K562 (cell line): ENCODE measurements around the gene HNRNPA2B1. TPM values are rescaled to one million over a fixed set of nuclear protein-coding genes. Genes with fewer than 3 reads are reported as not detected.

ENCODE experiments used
- ARID3B ChIP-seq: fragments of 250-450 bp; sonication (Bioruptor Pico); IDR thresholded peaks from 2 replicates; pipeline ENCODE4 v1.4.0; 2020; ENCODE audit warnings: borderline replicate concordance
- DDX20 ChIP-seq: fragments of 450-650 bp; IDR thresholded peaks from 2 replicates; pipeline ENCODE4 v1.6.1; 2016; ENCODE audit warnings: missing genetic modification characterization, low read depth, mild to moderate bottlenecking, missing compliant biosample characterization, moderate library complexity
- JUNB ChIP-seq: fragments of 450-650 bp; formaldehyde crosslinking; conservative IDR thresholded peaks from 2 replicates; pipeline ENCODE4 v1.4.0; 2020; ENCODE audit warnings: mild to moderate bottlenecking
- MTA3 ChIP-seq: fragments of 450-650 bp; formaldehyde crosslinking; IDR thresholded peaks from 2 replicates; pipeline ENCODE4 v1.6.1; 2017; ENCODE audit warnings: mild to moderate bottlenecking, borderline replicate concordance
- MYC ChIP-seq, 2 experiments: fragments of 250-450 bp in 1 of 2; sonication (Bioruptor Pico) in 1 of 2; IDR thresholded peaks; 2 replicates each; pipeline versions ENCODE4 v1.5.1 to v1.6.1; 2012 to 2021; ENCODE audit warnings: low read depth in 2 of 2, borderline replicate concordance in 1 of 2, improper control_type of control experiment in 1 of 2, low read length in 1 of 2, mild to moderate bottlenecking in 1 of 2, moderate library complexity in 1 of 2
- NBN ChIP-seq: fragments of 450-650 bp; IDR thresholded peaks from 2 replicates; pipeline ENCODE4 v1.6.1; 2016; ENCODE audit warnings: low read depth, mild to moderate bottlenecking
- NONO ChIP-seq, 2 experiments: fragments of 200-400 bp in 1 of 2; fragments of 450-650 bp in 1 of 2; formaldehyde crosslinking in 1 of 2; IDR thresholded peaks; 2 replicates each; pipeline ENCODE4 v1.6.1; 2017; ENCODE audit warnings: low read depth in 2 of 2, mild to moderate bottlenecking in 2 of 2, moderate library complexity in 2 of 2, low read length in 1 of 2
- ZC3H4 ChIP-seq: sonication (generic); formaldehyde crosslinking; IDR thresholded peaks from 2 replicates; pipeline ENCODE4 v1.9.0; 2021; ENCODE audit warnings: missing genetic modification reagents, borderline replicate concordance
- ZNF699 ChIP-seq: fragments of 250-450 bp; sonication (Bioruptor Pico); IDR thresholded peaks from 2 replicates; pipeline ENCODE4 v1.8.0; 2021; ENCODE audit warnings: mild to moderate bottlenecking, moderate library complexity; ENCODE audit not compliant: insufficient replicate concordance
- polyA plus RNA-seq, 8 experiments: library from polyadenylated mRNA; depleted of rRNA in 4 of 8; stranded (reverse) in 5 of 8; unstranded in 3 of 8; fragments of >200 nt; fragmentation: Nextera tagmentation in 2 of 8; fragmentation: Illumina TruSeq in 1 of 8; extraction: Ambion mirVana in 2 of 8; extraction: Trizol in 1 of 8; gene quantifications; 2 replicates each; pipeline versions ENCODE4 v1.2.1 to v1.2.3, GENCODE V29; 2011 to 2014; ENCODE audit warnings: inconsistent platforms in 1 of 8, missing spikeins in 1 of 8
- total RNA-seq, 7 experiments: library from RNA; depleted of rRNA in 6 of 7; stranded (reverse); fragments of >200 nt in 6 of 7; fragmentation: Illumina TruSeq in 2 of 7; extraction: Trizol in 2 of 7; gene quantifications; 2 replicates each; pipeline versions ENCODE4 v1.2.1 to v1.2.3, GENCODE V29; 2011 to 2021; ENCODE audit warnings: low replicate concordance in 1 of 7
- TF ChIP-seq, protein P1 (sequence below): fragments of 250-450 bp; sonication (Bioruptor Pico); IDR thresholded peaks from 2 replicates; pipeline ENCODE4 v1.5.0; 2021; ENCODE audit warnings: mild to moderate bottlenecking, moderate library complexity
- TF ChIP-seq, protein P2 (sequence below): fragments of 250-450 bp; sonication (Bioruptor Pico); IDR thresholded peaks from 2 replicates; pipeline ENCODE4 v1.4.0; 2020
- TF ChIP-seq, protein P3 (sequence below), 2 experiments: fragments of 450-650 bp; conservative IDR thresholded peaks; 2 replicates each; pipeline ENCODE4 v1.6.1; 2017; ENCODE audit warnings: mild to moderate bottlenecking in 2 of 2, moderate library complexity in 2 of 2

The HNRNPA2B1 gene
- total and polyA plus RNA-seq, 9 of the 15 experiments (the other 6 are each of a cell fraction or from before 2014, with no cell fraction given): 630 to 1,989 (median 865) TPM

DNA sequence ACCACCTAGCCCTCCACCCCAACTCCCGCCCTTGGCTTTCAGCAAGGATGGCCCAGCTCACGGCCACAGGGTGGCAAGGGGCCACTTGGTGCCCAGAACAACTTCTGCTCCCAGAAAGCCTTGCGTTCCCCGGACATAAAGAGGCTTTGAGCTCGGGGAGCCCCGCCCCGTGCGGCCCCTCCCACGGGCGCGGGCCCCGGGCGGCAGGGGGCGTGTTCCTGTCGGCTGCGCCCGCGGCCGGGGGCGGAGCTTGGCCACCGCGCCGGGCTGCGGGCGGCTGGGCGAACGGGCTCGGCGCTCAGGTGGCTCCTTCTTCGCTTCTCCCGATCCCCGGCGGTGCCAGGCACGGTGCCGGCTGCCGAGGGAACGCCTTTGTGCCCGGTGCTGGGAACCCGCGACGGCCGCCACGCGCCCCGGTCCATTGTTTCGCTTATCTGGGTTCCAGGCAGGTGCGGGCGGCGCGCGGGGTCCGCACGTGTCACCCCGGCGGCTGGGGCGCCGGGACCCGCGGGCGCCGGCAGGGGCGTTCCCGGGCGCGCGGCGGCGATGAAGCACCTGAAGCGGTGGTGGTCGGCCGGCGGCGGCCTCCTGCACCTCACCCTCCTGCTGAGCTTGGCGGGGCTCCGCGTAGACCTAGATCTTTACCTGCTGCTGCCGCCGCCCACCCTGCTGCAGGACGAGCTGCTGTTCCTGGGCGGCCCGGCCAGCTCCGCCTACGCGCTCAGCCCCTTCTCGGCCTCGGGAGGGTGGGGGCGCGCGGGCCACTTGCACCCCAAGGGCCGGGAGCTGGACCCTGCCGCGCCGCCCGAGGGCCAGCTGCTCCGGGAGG, 48.4 kb downstream of the HNRNPA2B1 start, which contains the start of gene NFE2L3 (continued):
- TF ChIP-seq, protein P1, sequence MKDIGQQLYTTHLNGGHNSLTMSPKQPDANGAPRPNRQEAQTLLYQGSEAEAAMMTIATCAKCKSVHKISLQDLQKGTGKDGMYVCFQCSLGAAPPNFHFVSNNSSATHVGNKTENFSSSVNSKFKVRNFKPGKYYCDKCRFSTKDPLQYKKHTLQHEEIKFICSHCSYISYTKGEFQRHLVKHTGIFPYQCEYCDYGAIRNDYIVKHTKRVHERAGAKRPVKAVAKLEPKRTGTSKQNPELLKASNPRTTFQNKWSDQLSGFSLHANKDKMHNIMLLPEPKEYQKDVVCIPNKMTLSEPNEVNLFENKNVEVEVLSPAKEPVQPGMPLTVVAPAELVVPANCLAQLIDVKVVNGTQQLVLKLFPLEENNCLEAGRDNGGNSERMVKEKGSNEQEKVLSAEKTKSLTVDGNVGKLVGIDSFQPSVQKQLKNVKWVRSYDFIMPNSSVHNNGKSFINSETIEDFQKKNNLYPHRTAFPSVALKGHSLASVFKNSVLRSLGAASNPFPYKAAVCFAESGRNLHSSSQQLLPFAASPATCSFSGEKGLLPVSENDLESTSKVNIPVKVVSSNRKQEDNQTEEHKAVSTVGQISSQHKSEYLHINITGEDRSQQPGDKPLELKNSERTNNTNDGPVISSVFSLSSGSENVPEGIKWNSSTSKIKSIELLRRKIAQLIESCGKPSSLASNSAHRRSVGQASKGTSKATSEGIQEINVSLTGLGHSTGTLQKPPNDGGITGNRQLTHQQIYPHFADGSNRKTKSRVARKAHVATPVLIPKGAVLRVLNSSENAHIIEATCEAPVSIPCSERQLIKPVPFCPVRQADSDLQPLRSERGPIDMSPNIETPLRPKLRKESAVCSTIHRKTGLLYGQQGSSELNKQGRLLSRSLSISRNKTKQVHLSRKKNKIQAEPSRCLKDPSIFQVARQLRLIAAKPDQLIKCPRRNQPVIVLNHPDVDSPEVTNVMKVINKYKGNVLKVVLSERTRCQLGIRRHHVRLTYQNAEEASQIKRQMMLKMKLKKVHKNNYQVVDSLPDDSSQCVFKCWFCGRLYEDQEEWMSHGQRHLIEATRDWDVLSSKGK (CRISPR knock-in tag): no peak
- peak; percentile 74 for TF ChIP-seq MYC (IDR thresholded peaks at IDR 0.05; ENCODE audit: low read depth, low read length)
- no peak for TF ChIP-seq MYC (CRISPR knock-in tag; IDR thresholded peaks at IDR 0.05; ENCODE audit: borderline replicate concordance, low read depth)
- 0 out of 2 replicates have a peak, but pooled peaks have one; percentile 35 for TF ChIP-seq JUNB
- TF ChIP-seq MTA3: 0 out of 2 replicates have a peak, but pooled peaks have one; percentile 42
- TF ChIP-seq, protein P2, sequence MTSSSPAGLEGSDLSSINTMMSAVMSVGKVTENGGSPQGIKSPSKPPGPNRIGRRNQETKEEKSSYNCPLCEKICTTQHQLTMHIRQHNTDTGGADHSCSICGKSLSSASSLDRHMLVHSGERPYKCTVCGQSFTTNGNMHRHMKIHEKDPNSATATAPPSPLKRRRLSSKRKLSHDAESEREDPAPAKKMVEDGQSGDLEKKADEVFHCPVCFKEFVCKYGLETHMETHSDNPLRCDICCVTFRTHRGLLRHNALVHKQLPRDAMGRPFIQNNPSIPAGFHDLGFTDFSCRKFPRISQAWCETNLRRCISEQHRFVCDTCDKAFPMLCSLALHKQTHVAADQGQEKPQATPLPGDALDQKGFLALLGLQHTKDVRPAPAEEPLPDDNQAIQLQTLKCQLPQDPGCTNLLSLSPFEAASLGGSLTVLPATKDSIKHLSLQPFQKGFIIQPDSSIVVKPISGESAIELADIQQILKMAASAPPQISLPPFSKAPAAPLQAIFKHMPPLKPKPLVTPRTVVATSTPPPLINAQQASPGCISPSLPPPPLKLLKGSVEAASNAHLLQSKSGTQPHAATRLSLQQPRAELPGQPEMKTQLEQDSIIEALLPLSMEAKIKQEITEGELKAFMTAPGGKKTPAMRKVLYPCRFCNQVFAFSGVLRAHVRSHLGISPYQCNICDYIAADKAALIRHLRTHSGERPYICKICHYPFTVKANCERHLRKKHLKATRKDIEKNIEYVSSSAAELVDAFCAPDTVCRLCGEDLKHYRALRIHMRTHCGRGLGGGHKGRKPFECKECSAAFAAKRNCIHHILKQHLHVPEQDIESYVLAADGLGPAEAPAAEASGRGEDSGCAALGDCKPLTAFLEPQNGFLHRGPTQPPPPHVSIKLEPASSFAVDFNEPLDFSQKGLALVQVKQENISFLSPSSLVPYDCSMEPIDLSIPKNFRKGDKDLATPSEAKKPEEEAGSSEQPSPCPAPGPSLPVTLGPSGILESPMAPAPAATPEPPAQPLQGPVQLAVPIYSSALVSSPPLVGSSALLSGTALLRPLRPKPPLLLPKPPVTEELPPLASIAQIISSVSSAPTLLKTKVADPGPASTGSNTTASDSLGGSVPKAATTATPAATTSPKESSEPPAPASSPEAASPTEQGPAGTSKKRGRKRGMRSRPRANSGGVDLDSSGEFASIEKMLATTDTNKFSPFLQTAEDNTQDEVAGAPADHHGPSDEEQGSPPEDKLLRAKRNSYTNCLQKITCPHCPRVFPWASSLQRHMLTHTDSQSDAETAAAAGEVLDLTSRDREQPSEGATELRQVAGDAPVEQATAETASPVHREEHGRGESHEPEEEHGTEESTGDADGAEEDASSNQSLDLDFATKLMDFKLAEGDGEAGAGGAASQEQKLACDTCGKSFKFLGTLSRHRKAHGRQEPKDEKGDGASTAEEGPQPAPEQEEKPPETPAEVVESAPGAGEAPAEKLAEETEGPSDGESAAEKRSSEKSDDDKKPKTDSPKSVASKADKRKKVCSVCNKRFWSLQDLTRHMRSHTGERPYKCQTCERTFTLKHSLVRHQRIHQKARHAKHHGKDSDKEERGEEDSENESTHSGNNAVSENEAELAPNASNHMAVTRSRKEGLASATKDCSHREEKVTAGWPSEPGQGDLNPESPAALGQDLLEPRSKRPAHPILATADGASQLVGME (CRISPR knock-in tag): no peak
- TF ChIP-seq NBN: no peak
- TF ChIP-seq, protein P3, sequence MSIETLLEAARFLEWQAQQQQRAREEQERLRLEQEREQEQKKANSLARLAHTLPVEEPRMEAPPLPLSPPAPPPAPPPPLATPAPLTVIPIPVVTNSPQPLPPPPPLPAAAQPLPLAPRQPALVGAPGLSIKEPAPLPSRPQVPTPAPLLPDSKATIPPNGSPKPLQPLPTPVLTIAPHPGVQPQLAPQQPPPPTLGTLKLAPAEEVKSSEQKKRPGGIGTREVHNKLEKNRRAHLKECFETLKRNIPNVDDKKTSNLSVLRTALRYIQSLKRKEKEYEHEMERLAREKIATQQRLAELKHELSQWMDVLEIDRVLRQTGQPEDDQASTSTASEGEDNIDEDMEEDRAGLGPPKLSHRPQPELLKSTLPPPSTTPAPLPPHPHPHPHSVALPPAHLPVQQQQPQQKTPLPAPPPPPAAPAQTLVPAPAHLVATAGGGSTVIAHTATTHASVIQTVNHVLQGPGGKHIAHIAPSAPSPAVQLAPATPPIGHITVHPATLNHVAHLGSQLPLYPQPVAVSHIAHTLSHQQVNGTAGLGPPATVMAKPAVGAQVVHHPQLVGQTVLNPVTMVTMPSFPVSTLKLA (conservative IDR thresholded peaks at IDR 0.05): peak in 1 of 2 experiments; percentile 69; a peak in 2 of 4 replicates
- no peak for TF ChIP-seq ZC3H4
- no peak for TF ChIP-seq DDX20 (tag)
- no peak for TF ChIP-seq ZNF699 (CRISPR knock-in tag)
- TF ChIP-seq ARID3B: no peak
- TF ChIP-seq NONO (IDR thresholded peaks at IDR 0.05; ENCODE audit: low read depth in 2 of 2, low read length in 1 of 2): peak in 1 of 2 experiments; percentile 74; a peak in 2 of 4 replicates
